ENCODE measurements around the gene NPNT.

DNA sequence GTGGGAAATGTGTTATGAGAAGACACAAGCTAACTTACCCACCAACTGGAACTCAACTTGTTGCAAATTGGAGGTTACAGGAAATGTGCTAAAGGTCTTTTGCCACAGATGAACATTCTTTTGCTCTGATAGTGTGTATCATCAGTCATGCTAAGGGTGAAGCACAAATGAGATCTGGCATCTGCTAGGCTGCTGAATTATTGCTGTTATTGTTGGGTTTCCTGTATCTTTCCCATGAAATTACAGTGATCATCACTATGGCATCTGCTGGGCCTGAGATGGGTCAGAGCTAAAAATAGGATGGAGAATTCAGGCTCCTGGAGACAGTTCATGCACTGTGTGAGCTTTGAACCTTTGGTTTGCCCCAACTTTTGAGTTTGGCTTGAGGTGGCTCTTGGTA, 124.5 kb downstream of the NPNT start:
- TF ChIP-seq CTCF (IDR thresholded peaks at IDR 0.05) (no peak), POLR2AphosphoS5 (IDR thresholded peaks at IDR 0.05) (no peak)

Data from breast epithelium (tissue), 3 donors.